ENCODE results near the gene NARF. TPM values are rescaled to one million over a fixed set of nuclear protein-coding genes. Genes with fewer than 3 reads are reported as not detected.

Gene NARF
- total RNA-seq, 2 experiments from 2014 or later, result 75.0 to 151 TPM

- DNase-seq (ENCODE audit: low spot score), result peak; percentile 24
- Histone ChIP-seq H3K36me3 (ENCODE audit: insufficient read depth, low read length) (peaks cover 90% of the 10 kb centered on the region), H3K9me2 (ENCODE audit: insufficient read depth, low read length) (no peaks in the 10 kb centered on the region), H3K79me2 (ENCODE audit: insufficient read depth, low read depth, low read length) (peaks cover 16% of the 10 kb centered on the region), H3K4me1 (ENCODE audit: insufficient read depth, low read length, poor library complexity, severe bottlenecking) (peaks cover 8% of the 10 kb centered on the region), H2AFZ (ENCODE audit: low read length) (no peak overlapping the region), H3K27ac (ENCODE audit: low read depth, low read length, poor library complexity, severe bottlenecking) (peak overlapping the region; percentile 48), H3K9me3 (ENCODE audit: low read length) (no peaks in the 10 kb centered on the region), H4K20me1 (ENCODE audit: insufficient read depth, low read length) (peaks cover 3% of the 10 kb centered on the region; the same call in 1 of the 2 replicates), H3K4me2 (ENCODE audit: low read length) (no peak overlapping the region), H3K4me3 (ENCODE audit: low read depth, low read length, poor library complexity, severe bottlenecking) (no peak overlapping the region)
- intact Hi-C loops (cut with micrococcal nuclease; ENCODE audit: unreplicated experiment), result no loop called here
- POLR2A ChIA-PET, result no interaction called here
- CTCF ChIA-PET (ENCODE audit: unreplicated experiment), result no interaction called here
- TF ChIP-seq EZH2phosphoT487 (IDR thresholded peaks at IDR 0.05; ENCODE audit: borderline replicate concordance, low read depth, low read length) (no peak), CTCF (conservative IDR thresholded peaks at IDR 0.05; ENCODE audit: low read length) (no peak)
- TSS peak; percentile 45 for BruUV-seq (replicated peaks)
Measured at GRCh38 chr17:82441691-82442487, 16.7 kb upstream of the NARF start.

GRCh38 chr17:82442643-82443464, 15.7 kb upstream of the NARF start:
- TF ChIP-seq CTCF (conservative IDR thresholded peaks at IDR 0.05; ENCODE audit: low read length), result no peak
- TF ChIP-seq EZH2phosphoT487 (IDR thresholded peaks at IDR 0.05; ENCODE audit: borderline replicate concordance, low read depth, low read length), result no peak
- no peaks in the 10 kb centered on the region for H3K9me2 ChIP-seq (ENCODE audit: insufficient read depth, low read length)
- POLR2A ChIA-PET, result no interaction called here
- peaks cover 26% of the 10 kb centered on the region for H3K79me2 ChIP-seq (ENCODE audit: insufficient read depth, low read depth, low read length)
- peaks cover 16% of the 10 kb centered on the region for H3K4me1 ChIP-seq (ENCODE audit: insufficient read depth, low read length, poor library complexity, severe bottlenecking)
- BruUV-seq (replicated peaks), result TSS peak; percentile 83
- no peak overlapping the region for H2AFZ ChIP-seq (ENCODE audit: low read length)
- H3K4me3 ChIP-seq (ENCODE audit: low read depth, low read length, poor library complexity, severe bottlenecking), result no peak overlapping the region
- H3K36me3 ChIP-seq (ENCODE audit: insufficient read depth, low read length), result peaks cover 92% of the 10 kb centered on the region
- H4K20me1 ChIP-seq (ENCODE audit: insufficient read depth, low read length), result peaks cover 3% of the 10 kb centered on the region
- intact Hi-C loops (cut with micrococcal nuclease; ENCODE audit: unreplicated experiment), result no loop called here
- no peaks in the 10 kb centered on the region for H3K9me3 ChIP-seq (ENCODE audit: low read length)
- H3K4me2 ChIP-seq (ENCODE audit: low read length), result no peak overlapping the region
- DNase-seq (ENCODE audit: low spot score), result no peak
- no peak overlapping the region for H3K27ac ChIP-seq (ENCODE audit: low read depth, low read length, poor library complexity, severe bottlenecking)
- CTCF ChIA-PET (ENCODE audit: unreplicated experiment), result no interaction called here
